Measurements from ENCODE around the gene FOXL3. TPM values are rescaled to one million over a fixed set of nuclear protein-coding genes. Genes with fewer than 3 reads are reported as not detected.

The FOXL3 gene
- total RNA-seq, 1 donor from 2014 or later, result not detected

GRCh38 chr7:256461-256940 is 33.5 kb upstream of the FOXL3 start:
- Histone ChIP-seq H3K4me3 (no peak overlapping the region), H3K27me3 (no peaks in the 10 kb centered on the region), H3K36me3 (peaks cover 64% of the 10 kb centered on the region), H3K4me1 (no peaks in the 10 kb centered on the region), H3K9me3 (no peaks in the 10 kb centered on the region), H3K27ac (no peak overlapping the region)
- ATAC-seq (no peak), DNase-seq (peak; percentile 62)
- intact Hi-C loops (cut with DNase I), result no loop called here
- TF ChIP-seq, protein P1, sequence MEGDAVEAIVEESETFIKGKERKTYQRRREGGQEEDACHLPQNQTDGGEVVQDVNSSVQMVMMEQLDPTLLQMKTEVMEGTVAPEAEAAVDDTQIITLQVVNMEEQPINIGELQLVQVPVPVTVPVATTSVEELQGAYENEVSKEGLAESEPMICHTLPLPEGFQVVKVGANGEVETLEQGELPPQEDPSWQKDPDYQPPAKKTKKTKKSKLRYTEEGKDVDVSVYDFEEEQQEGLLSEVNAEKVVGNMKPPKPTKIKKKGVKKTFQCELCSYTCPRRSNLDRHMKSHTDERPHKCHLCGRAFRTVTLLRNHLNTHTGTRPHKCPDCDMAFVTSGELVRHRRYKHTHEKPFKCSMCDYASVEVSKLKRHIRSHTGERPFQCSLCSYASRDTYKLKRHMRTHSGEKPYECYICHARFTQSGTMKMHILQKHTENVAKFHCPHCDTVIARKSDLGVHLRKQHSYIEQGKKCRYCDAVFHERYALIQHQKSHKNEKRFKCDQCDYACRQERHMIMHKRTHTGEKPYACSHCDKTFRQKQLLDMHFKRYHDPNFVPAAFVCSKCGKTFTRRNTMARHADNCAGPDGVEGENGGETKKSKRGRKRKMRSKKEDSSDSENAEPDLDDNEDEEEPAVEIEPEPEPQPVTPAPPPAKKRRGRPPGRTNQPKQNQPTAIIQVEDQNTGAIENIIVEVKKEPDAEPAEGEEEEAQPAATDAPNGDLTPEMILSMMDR (IDR thresholded peaks at IDR 0.05), result no peak

GRCh38 chr7:256981-257646 is 32.9 kb upstream of the FOXL3 start:
- Histone ChIP-seq H3K4me3 (no peak overlapping the region), H3K4me1 (no peaks in the 10 kb centered on the region), H3K27ac (no peak overlapping the region), H3K9me3 (no peaks in the 10 kb centered on the region), H3K27me3 (no peaks in the 10 kb centered on the region), H3K36me3 (peaks cover 59% of the 10 kb centered on the region)
- no peak for ATAC-seq
- TF ChIP-seq, protein P1 (IDR thresholded peaks at IDR 0.05), result no peak
- intact Hi-C loops (cut with DNase I), result no loop called here
- peak; percentile 55 for DNase-seq

- DNase-seq, result peak; percentile 52
- intact Hi-C loops (cut with DNase I), result no loop called here
Measured at GRCh38 chr7:257647-257992, 32.4 kb upstream of the FOXL3 start.

GRCh38 chr7:258476-259190 is 31.3 kb upstream of the FOXL3 start:
- no peak overlapping the region for H3K4me3 ChIP-seq
- H3K27me3 ChIP-seq, result no peaks in the 10 kb centered on the region
- TF ChIP-seq, protein P1 (IDR thresholded peaks at IDR 0.05), result no peak
- DNase-seq, result peak; percentile 59
- no peaks in the 10 kb centered on the region for H3K9me3 ChIP-seq
- peaks cover 47% of the 10 kb centered on the region for H3K36me3 ChIP-seq
- intact Hi-C loops (cut with DNase I), result no loop called here
- no peak for ATAC-seq
- H3K27ac ChIP-seq, result no peak overlapping the region
- no peaks in the 10 kb centered on the region for H3K4me1 ChIP-seq

More at GRCh38 chr7:257647-257992, 32.4 kb upstream of the FOXL3 start:
- Histone ChIP-seq H3K9me3 (no peaks in the 10 kb centered on the region), H3K4me3 (no peak overlapping the region), H3K4me1 (no peaks in the 10 kb centered on the region), H3K27ac (no peak overlapping the region), H3K27me3 (no peaks in the 10 kb centered on the region), H3K36me3 (peaks cover 57% of the 10 kb centered on the region)
- ATAC-seq, result no peak
- TF ChIP-seq, protein P1 (IDR thresholded peaks at IDR 0.05), result no peak

- peaks cover 46% of the 10 kb centered on the region for H3K36me3 ChIP-seq
- no peak for ATAC-seq
- H3K4me1 ChIP-seq, result no peaks in the 10 kb centered on the region
- peak; percentile 58 for DNase-seq
- H3K27me3 ChIP-seq, result no peaks in the 10 kb centered on the region
- no peaks in the 10 kb centered on the region for H3K9me3 ChIP-seq
- no peak overlapping the region for H3K4me3 ChIP-seq
- no peak overlapping the region for H3K27ac ChIP-seq
- TF ChIP-seq, protein P1 (IDR thresholded peaks at IDR 0.05), result no peak
- intact Hi-C loops (cut with DNase I), result no loop called here
Measured at GRCh38 chr7:259191-259505, 30.8 kb upstream of the FOXL3 start.
